Ishikawa (cell line): ENCODE data around the gene MMAB.

Source experiments
- CEBPB ChIP-seq: IDR thresholded peaks from 2 replicates; pipeline ENCODE4 v1.6.1; 2012
- CREB1 ChIP-seq: IDR thresholded peaks from 2 replicates; pipeline ENCODE4 v1.6.1; 2012; ENCODE audit warnings: low read depth
- EP300 ChIP-seq: IDR thresholded peaks from 2 replicates; pipeline ENCODE4 v1.6.1; 2012; ENCODE audit warnings: borderline replicate concordance
- MAX ChIP-seq: IDR thresholded peaks from 2 replicates; pipeline ENCODE4 v1.6.1; 2012
- NFIC ChIP-seq: IDR thresholded peaks from 2 replicates; pipeline ENCODE4 v1.6.1; 2012
- RAD21 ChIP-seq: IDR thresholded peaks from 2 replicates; pipeline ENCODE4 v1.6.1; 2012; ENCODE audit warnings: low read depth
- TAF1 ChIP-seq: IDR thresholded peaks from 2 replicates; pipeline ENCODE4 v1.6.1; 2012; ENCODE audit warnings: low read depth, mild to moderate bottlenecking
- TEAD4 ChIP-seq: IDR thresholded peaks from 2 replicates; pipeline ENCODE4 v1.6.1; 2012
- YY1 ChIP-seq: IDR thresholded peaks from 2 replicates; pipeline ENCODE4 v1.6.1; 2012; ENCODE audit warnings: low read depth

- TF ChIP-seq YY1, result no peak
- no peak for TF ChIP-seq RAD21
- no peak for TF ChIP-seq MAX
- no peak for TF ChIP-seq CEBPB
- TF ChIP-seq NFIC, result no peak
- TF ChIP-seq EP300, result no peak
- TF ChIP-seq TEAD4, result no peak
- no peak for TF ChIP-seq CREB1
- no peak for TF ChIP-seq TAF1
Observed at GRCh38 chr12:109580272-109580671, 7.0 kb upstream of the MMAB start.
